Neural crest cell (in vitro differentiated cells): ENCODE measurements around the gene RAC2. TPM values are rescaled to one million over a fixed set of nuclear protein-coding genes. Genes with fewer than 3 reads are reported as not detected.

Experiments
- DNase-seq: peaks from one replicate; pipeline ENCODE4 v3.0.0; 2021; ENCODE audit warnings: low read depth, mixed read lengths, low spot score
- H3K27ac Mint-ChIP-seq: one replicate; pipeline ENCODE4 v1.8.0; 2021; ENCODE audit warnings: mild to moderate bottlenecking, mixed read lengths; ENCODE audit not compliant: unreplicated experiment
- H3K27me3 Mint-ChIP-seq: 2 replicates; pipeline ENCODE4 v1.8.0; 2021; ENCODE audit warnings: low read depth, mild to moderate bottlenecking, mixed read lengths
- H3K36me3 Mint-ChIP-seq: 2 replicates; pipeline ENCODE4 v1.8.0; 2021; ENCODE audit warnings: low read depth, mild to moderate bottlenecking, mixed read lengths
- H3K4me1 Mint-ChIP-seq: 2 replicates; pipeline ENCODE4 v1.8.0; 2021; ENCODE audit warnings: mixed read lengths
- H3K4me3 Mint-ChIP-seq: one replicate; pipeline ENCODE4 v1.8.0; 2021; ENCODE audit warnings: mild to moderate bottlenecking, mixed read lengths
- H3K9me3 Mint-ChIP-seq: 2 replicates; pipeline ENCODE4 v1.8.0; 2021; ENCODE audit warnings: mixed read lengths
- total RNA-seq: library from RNA; stranded (reverse); gene quantifications from 2 replicates; pipeline ENCODE4 v1.2.1, GENCODE V29; 2021
- TF ChIP-seq, protein P1 (sequence below): fragments of 200-600 bp; sonication (generic); conservative IDR thresholded peaks from 2 replicates; pipeline ENCODE4 v1.5.0; 2021; ENCODE audit warnings: antibody characterized with exemption, mild to moderate bottlenecking

Gene RAC2
- total RNA-seq, 1 donor from 2014 or later, result 0.21 TPM

DNA sequence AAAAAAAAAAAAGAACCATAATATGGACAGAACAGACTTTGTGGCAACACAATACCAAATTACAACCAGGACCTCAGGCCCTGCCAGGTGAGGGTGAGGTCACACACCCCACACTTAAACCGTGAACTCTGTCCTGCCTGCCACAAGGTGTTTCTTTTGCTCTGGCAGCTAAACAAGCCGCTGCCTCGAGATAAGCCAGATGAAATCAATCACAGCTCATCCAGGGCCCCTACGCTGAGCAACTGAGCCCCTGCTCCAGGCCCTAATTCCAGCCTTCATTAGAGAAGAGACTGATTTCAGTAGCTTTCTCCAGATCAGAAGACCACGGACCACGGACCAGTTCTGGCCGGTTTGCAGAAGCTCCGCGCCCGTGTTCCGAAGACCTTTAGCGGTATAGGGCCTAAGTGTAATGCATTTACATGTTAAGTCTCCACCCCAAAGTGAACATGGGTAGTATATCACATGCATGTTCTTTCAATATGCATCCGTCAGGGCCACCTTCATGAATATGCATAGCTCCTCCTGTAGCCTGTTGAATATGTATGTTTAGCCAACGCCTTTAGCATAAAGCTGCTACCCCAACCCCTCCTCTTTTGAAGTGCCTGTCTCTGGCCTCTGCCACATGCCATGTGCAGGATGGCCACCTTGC, 14.8 kb upstream of the RAC2 start:
- TF ChIP-seq, protein P1, sequence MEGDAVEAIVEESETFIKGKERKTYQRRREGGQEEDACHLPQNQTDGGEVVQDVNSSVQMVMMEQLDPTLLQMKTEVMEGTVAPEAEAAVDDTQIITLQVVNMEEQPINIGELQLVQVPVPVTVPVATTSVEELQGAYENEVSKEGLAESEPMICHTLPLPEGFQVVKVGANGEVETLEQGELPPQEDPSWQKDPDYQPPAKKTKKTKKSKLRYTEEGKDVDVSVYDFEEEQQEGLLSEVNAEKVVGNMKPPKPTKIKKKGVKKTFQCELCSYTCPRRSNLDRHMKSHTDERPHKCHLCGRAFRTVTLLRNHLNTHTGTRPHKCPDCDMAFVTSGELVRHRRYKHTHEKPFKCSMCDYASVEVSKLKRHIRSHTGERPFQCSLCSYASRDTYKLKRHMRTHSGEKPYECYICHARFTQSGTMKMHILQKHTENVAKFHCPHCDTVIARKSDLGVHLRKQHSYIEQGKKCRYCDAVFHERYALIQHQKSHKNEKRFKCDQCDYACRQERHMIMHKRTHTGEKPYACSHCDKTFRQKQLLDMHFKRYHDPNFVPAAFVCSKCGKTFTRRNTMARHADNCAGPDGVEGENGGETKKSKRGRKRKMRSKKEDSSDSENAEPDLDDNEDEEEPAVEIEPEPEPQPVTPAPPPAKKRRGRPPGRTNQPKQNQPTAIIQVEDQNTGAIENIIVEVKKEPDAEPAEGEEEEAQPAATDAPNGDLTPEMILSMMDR, result no peak
- H3K27ac Mint-ChIP-seq, result no peak overlapping the region
- peaks cover 11% of the 10 kb centered on the region for H3K4me1 Mint-ChIP-seq
- H3K4me3 Mint-ChIP-seq, result no peak overlapping the region
- H3K9me3 Mint-ChIP-seq, result no peaks in the 10 kb centered on the region
- no peak for DNase-seq
- peaks cover 56% of the 10 kb centered on the region for H3K27me3 Mint-ChIP-seq
- H3K36me3 Mint-ChIP-seq, result no peaks in the 10 kb centered on the region

DNA sequence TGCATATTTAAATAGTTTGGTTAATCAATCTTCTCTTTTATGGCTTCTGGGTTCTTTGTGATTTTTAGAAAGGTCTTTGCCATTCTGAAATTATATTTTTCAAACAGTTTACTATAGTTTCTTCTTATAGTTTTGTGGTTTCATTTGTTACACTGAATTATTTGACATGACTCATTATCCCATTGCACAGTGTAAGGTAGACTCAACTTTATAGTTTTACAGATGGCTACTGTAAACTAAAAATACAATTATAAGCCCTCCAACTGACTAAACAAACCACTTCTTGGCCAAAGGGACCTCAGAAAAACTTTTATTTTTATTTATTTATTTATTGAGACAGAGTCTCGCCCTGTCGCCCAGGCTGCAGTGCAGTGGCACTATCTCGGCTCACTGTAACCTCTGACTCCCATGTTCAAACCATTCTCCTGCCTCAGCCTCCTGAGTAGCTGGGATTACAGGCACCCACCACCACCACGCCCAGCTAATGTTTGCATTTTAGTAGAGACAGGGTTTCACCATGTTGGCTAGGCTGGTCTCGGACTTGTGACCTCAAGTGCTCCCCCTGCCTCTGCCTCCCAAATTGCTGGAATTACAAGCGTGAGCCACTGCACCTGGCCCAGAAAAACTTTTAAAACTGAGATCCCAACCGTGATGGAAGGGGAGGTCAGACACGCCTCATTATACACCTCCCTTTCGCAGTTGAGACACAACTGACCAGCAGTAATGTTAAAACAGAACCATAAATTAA, 14.1 kb upstream of the RAC2 start:
- H3K27me3 Mint-ChIP-seq, result peaks cover 60% of the 10 kb centered on the region
- H3K36me3 Mint-ChIP-seq, result no peaks in the 10 kb centered on the region
- H3K9me3 Mint-ChIP-seq, result no peaks in the 10 kb centered on the region
- H3K4me3 Mint-ChIP-seq, result no peak overlapping the region
- no peak overlapping the region for H3K27ac Mint-ChIP-seq
- peaks cover 13% of the 10 kb centered on the region for H3K4me1 Mint-ChIP-seq
- no peak for DNase-seq
- TF ChIP-seq, protein P1, result no peak

DNA sequence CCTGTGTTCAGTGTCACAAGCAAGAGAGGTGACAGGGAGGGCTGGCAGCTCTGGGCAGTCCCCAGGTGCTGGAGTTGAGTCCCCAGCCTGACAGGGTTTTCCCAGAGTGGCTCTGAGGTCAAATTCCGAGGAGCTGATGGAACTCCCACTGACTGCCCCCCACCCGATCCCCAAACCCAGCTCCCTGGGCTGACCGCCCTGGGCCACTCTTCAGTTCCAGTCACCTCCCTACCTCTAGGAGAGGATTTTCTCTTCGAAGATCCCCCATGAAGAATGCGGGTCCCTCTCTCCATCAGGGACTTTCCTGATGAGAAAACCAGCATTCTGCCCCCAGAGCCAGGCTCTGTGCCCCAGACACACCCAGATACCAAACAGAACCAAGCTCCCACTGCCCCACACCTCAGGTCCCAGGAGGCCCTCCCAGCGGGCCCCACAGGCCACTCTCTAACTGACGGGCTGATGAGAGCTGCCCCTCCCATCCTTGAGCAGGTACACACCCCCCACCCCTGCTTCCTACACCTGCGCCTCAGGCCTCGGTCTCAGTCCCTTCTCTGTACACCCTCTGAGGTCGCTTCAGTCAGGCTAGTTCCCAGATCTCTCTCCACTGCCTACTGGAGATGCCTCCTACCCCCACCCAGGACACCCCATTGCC, 12.1 kb upstream of the RAC2 start:
- H3K27ac Mint-ChIP-seq, result no peak overlapping the region
- TF ChIP-seq, protein P1, result no peak
- no peak overlapping the region for H3K4me3 Mint-ChIP-seq
- H3K4me1 Mint-ChIP-seq, result peaks cover 14% of the 10 kb centered on the region
- peaks cover 60% of the 10 kb centered on the region for H3K27me3 Mint-ChIP-seq
- H3K36me3 Mint-ChIP-seq, result no peaks in the 10 kb centered on the region
- DNase-seq, result no peak
- H3K9me3 Mint-ChIP-seq, result no peaks in the 10 kb centered on the region

DNA sequence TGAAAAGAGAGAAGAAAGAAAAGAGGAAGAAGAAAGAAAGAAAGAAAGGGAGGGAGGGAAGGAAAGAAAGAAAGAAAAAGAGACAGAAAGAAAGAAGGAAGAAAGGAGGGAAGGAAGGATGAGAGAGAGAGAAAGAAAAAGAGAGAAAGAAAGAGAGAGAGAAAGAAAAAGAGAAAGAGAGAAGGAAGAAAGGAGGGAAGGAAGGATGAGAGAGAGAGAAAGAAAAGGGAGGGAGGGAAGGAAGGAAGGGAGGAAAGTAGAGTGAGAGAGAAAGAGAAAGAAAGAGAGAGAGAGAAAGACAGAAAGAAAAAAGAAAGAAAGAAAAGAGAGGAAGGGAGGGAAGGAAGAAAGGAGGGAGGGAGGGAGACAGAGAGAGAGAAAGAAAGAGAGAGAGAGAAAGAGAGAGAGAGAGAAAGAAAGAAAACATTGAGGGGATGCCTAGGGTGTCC, 11.5 kb upstream of the RAC2 start:
- no peak overlapping the region for H3K27ac Mint-ChIP-seq
- TF ChIP-seq, protein P1, result no peak
- H3K27me3 Mint-ChIP-seq, result peaks cover 55% of the 10 kb centered on the region
- H3K36me3 Mint-ChIP-seq, result no peaks in the 10 kb centered on the region
- no peak for DNase-seq
- no peaks in the 10 kb centered on the region for H3K9me3 Mint-ChIP-seq
- peaks cover 14% of the 10 kb centered on the region for H3K4me1 Mint-ChIP-seq
- no peak overlapping the region for H3K4me3 Mint-ChIP-seq

DNA sequence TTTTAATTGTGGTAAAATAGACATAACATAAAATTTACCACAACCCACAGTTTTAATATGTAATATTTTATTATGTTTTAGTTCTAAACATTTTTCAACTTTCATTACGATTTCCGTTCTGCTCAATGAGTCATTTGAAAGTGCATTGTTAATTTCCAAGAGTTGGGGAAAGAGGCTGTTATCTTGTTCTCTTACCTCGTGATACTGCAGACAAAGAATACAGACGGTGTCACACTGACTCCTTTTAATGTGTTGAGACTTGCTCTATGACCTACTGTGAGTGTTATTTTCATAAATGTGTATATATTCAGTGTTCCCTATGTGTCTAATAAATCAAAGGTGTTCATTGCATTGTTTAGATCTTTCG, 10.8 kb upstream of the RAC2 start:
- no peak for DNase-seq
- H3K9me3 Mint-ChIP-seq, result no peaks in the 10 kb centered on the region
- no peaks in the 10 kb centered on the region for H3K36me3 Mint-ChIP-seq
- no peak overlapping the region for H3K4me3 Mint-ChIP-seq
- TF ChIP-seq, protein P1, result no peak
- H3K27ac Mint-ChIP-seq, result no peak overlapping the region
- peaks cover 13% of the 10 kb centered on the region for H3K4me1 Mint-ChIP-seq
- H3K27me3 Mint-ChIP-seq, result peaks cover 50% of the 10 kb centered on the region
